ENCODE measurements around the gene ATP5PB. TPM values are rescaled to one million over a fixed set of nuclear protein-coding genes. Genes with fewer than 3 reads are reported as not detected.
A peak's percentile ranks its signal among the peaks of the same experiment; 100 is the strongest.

The ATP5PB gene
- total and polyA plus RNA-seq, 12 donors: 146 to 899 (median 789) TPM

DNA sequence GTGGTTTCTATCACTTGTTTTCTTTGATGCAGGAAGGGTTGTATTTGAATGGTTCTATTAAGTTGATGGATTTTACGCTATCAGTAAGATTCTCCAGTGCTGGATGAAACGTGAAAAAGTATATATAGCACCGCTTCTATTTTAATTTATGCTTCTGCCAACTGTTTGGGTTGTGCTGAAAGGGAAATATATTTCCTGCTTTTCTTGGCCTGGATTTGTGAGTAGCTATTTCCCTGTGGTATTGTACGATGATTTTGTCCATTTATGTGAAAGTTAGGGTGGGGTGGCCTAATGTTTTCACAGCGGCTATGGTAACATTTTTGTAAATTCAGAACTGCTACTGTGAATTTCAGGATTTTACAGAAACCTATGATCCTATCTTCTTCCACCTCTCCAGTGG, 24.8 kb downstream of the ATP5PB start:
- H3K4me3 ChIP-seq: peak overlapping the region in 7 of 10 donors; percentile 16 to 58 (median 23)
- peaks cover 0 to 55% (median 11%) of the 10 kb centered on the region in 9 donors for H3K36me3 ChIP-seq
- intact Hi-C loops (cut with DNase I): loop anchor here in 1 of 10 donors (10.0 kb wide), 1 partner anchor 891 kb away; no protein-coding TSS in a partner anchor
- ATAC-seq (peak in 6 of 8 donors; percentile 25 to 78 (median 51)), DNase-seq (no peak)
- 13 to 14% methylated on average over 5 of the region's 5 CpGs for WGBS, 2 donors
- H3K27me3 ChIP-seq: no peaks in the 10 kb centered on the region
- peak overlapping the region; percentile 3 to 93 (median 74) for H3K27ac ChIP-seq
- no peaks in the 10 kb centered on the region for H3K9me3 ChIP-seq
- no peak for TF ChIP-seq CTCF (IDR thresholded peaks at IDR 0.05)
- H3K4me1 ChIP-seq: peaks cover 2 to 93% (median 44%) of the 10 kb centered on the region in 9 donors

DNA sequence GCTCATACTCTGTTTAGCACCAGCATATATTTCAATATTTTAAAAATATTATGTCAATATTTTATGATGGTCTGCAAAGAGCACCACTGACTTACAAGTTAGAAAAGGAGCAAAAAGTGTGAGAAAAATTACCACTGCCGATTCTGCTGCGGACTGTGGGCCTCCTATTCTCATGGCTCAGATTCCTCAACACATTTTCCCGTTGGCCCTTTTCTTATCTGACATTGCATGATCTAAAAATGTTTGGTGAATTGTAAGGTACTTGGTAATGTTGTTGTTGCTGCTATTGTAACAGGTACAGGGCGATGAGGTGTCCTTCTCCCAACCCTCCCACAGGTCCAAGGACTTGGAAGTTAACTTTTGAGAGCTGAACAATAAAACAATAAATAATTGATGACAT, 25.3 kb downstream of the ATP5PB start:
- Histone ChIP-seq H3K27ac (peak overlapping the region; percentile 3 to 93 (median 74)), H3K4me1 (peaks cover 2 to 96% (median 44%) of the 10 kb centered on the region in 9 donors), H3K27me3 (no peaks in the 10 kb centered on the region), H3K4me3 (peak overlapping the region in 7 of 10 donors; percentile 16 to 58 (median 23)), H3K36me3 (peaks cover 0 to 51% (median 7%) of the 10 kb centered on the region in 9 donors), H3K9me3 (no peaks in the 10 kb centered on the region)
- peak in 3 of 8 donors; percentile 6 to 25 (median 12) for ATAC-seq
- no peak for DNase-seq
- 19 to 24% methylated on average over 4 of the region's 4 CpGs for WGBS, 2 donors
- intact Hi-C loops (cut with DNase I): loop anchor here in 1 of 10 donors (10.0 kb wide), 1 partner anchor 890 kb away; no protein-coding TSS in a partner anchor
- no peak for TF ChIP-seq CTCF (IDR thresholded peaks at IDR 0.05)

GRCh38 chr1:111475701-111476100, 26.4 kb downstream of the ATP5PB start:
- Histone ChIP-seq H3K9me3 (no peaks in the 10 kb centered on the region), H3K36me3 (peaks cover 0 to 40% (median 0%) of the 10 kb centered on the region in 9 donors), H3K27me3 (no peaks in the 10 kb centered on the region), H3K4me1 (peaks cover 2 to 91% (median 44%) of the 10 kb centered on the region in 9 donors), H3K27ac (peak overlapping the region in 6 of 10 donors; percentile 0 to 93 (median 64)), H3K4me3 (peak overlapping the region in 2 of 10 donors; percentile 5 to 58)
- no peak for DNase-seq
- ATAC-seq: peak in 1 of 8 donors; percentile 23
- TF ChIP-seq CTCF (IDR thresholded peaks at IDR 0.05): no peak
- 79 to 84% methylated on average over 5 of the region's 5 CpGs for WGBS, 2 donors
- intact Hi-C loops (cut with DNase I): loop anchor here in 1 of 10 donors (10.0 kb wide), 1 partner anchor 889 kb away; no protein-coding TSS in a partner anchor

- Histone ChIP-seq H3K4me1 (peaks cover 2 to 93% (median 47%) of the 10 kb centered on the region in 9 donors), H3K9me3 (no peaks in the 10 kb centered on the region), H3K4me3 (peak overlapping the region in 1 of 10 donors; percentile 58), H3K27me3 (no peaks in the 10 kb centered on the region), H3K27ac (peak overlapping the region in 6 of 10 donors; percentile 6 to 93 (median 46)), H3K36me3 (peaks cover 0 to 35% (median 0%) of the 10 kb centered on the region in 9 donors)
- ATAC-seq (no peak), DNase-seq (no peak)
- no peak for TF ChIP-seq CTCF (IDR thresholded peaks at IDR 0.05)
- intact Hi-C loops (cut with DNase I): loop anchor here in 1 of 10 donors (10.0 kb wide), 1 partner anchor 889 kb away; no protein-coding TSS in a partner anchor
Observed at GRCh38 chr1:111476214-111476613, 26.9 kb downstream of the ATP5PB start.
